ENCODE measurements around the gene F9.

F9 gene

DNA sequence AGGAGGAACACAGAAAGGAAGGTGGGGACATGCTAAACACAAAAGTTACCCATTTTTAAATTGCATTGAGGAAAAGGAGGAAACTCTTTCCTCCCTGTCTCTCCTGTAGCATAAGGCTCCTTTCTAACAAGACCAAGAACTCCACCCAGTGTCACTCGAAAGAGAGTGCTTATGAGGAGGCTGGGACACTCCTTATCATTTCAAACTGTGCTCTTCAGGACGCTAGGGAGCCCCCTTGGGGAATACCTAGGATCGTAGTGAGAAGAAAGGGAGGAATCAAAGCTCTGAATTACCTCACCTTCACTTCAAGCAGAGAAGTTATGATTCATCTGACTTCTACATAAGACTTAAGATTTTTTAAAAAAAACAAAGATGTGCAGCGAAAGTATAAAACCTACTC is 65.5 kb downstream of the F9 start:
- DNase-seq (ENCODE audit: low read depth in 2 of 2, low spot score in 1 of 2), result no peak

DNA sequence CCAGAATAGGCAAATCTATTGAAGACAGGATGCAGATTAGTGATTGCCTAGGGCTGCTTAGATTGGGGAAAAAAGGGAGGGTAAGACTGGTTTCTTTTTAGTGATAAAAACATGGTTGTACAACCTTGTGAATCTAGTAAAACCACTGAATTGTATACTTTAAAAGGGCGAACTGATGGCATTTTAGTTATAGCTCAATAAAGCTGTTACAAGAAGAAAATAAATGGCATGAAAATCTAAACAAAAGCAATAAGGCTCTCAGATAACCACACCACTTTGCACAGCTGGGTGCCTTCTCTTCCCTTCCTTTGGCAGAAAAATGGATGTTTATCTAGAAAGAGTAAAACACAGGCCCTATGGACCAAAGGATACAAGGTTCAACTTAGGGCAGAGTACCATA is 69.6 kb downstream of the F9 start:
- DNase-seq (ENCODE audit: low read depth in 2 of 2, low spot score in 1 of 2), result no peak
